ENCODE measurements around the gene P2RX3. TPM values are rescaled to one million over a fixed set of nuclear protein-coding genes. Genes with fewer than 3 reads are reported as not detected.

The P2RX3 gene
- total RNA-seq, 3 donors from 2014 or later: not detected

DNA sequence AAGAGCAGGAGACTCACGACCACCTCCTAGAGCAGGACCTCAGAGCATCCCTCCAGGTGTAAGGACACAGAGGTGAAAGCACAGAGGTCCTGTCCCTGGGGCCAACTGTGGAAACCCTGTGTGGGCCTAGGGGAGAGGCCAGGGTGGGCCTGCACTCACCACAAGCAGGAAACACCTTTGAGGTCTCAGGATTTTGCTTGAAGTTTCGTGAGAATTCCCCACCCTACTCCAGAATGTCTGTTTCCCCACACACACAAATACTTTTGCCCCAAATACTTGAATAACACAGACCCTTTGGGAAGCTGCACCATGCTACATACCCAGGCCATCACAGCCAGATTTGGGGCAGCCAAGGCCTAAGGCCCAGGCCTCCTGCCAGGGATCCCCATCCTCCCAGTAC is 70.6 kb downstream of the P2RX3 start:
- H3K4me3 Mint-ChIP-seq: no peak overlapping the region
- peaks cover 47% of the 10 kb centered on the region for H3K4me1 Mint-ChIP-seq (ENCODE audit: low read depth)

DNA sequence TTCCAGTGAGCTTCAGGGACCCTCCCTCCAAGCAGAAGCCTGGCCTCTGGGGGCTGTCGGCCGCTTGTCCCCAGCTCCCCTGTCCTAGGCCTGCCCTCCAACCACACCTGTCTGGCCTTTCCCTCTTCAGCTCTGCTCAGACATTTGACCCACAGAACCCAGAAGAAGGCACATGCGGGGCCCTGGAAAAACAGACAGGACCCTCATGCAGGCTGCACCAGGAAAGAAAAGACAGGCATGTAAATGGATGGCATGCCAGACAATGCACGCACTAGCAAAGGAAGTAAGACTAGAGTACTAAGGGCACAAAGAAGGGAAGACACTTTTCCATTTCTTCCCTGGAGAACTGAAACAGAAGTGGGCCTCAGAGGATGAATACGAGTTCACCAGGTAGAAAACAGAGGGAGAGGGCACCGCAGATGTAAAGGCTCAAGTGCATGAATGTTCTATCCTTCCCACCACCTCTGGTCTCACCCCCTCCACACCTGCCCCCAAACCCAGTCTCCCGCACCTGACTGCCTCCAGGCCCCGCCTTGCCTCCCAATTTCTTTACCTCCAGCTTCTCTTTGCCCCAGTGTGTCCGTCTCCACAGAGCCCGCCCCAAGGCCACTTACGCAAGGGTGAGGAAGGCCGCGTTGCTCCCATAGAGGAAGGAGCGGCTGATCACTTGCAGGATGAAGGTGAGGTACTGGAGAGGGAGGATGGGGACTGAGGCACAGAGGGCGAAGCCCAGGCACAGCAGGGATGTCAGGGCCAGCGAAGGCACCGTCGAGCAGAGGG is 71.4 kb downstream of the P2RX3 start:
- H3K27me3 Mint-ChIP-seq (ENCODE audit: low read depth): no peaks in the 10 kb centered on the region
- no peaks in the 10 kb centered on the region for H3K9me3 Mint-ChIP-seq
- peaks cover 67% of the 10 kb centered on the region for H3K36me3 Mint-ChIP-seq (ENCODE audit: insufficient read depth)
- H3K4me1 Mint-ChIP-seq (ENCODE audit: low read depth): peaks cover 47% of the 10 kb centered on the region
- DNase-seq (no peak), ATAC-seq (no peak)
- no peak overlapping the region for H3K4me3 Mint-ChIP-seq

More for the DNA sequence above, 70.6 kb downstream of the P2RX3 start:
- no peak for DNase-seq
- H3K9me3 Mint-ChIP-seq: no peaks in the 10 kb centered on the region
- H3K27me3 Mint-ChIP-seq (ENCODE audit: low read depth): no peaks in the 10 kb centered on the region
- ATAC-seq: no peak
- H3K36me3 Mint-ChIP-seq (ENCODE audit: insufficient read depth): peaks cover 63% of the 10 kb centered on the region

DNA sequence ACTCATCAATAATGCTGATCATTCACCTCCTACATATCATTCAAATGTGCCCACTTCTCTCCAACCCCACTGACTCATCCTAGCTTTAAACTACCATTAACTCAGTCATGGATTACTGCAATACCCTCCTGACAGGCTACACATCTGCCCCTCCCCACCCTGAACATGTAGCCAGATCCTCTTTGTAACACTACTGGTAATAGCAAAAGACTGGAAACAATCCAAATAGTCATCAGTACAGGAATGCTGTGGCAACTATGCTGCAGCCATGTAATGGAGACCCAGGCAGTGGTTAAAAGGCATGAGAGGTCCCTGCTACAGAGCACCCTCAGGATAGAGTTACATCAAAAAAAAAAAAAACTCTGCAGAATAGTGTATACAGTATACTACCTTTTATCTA is 72.1 kb downstream of the P2RX3 start:
- H3K4me1 Mint-ChIP-seq (ENCODE audit: low read depth): peaks cover 45% of the 10 kb centered on the region
- H3K36me3 Mint-ChIP-seq (ENCODE audit: insufficient read depth): peaks cover 71% of the 10 kb centered on the region
- no peak overlapping the region for H3K4me3 Mint-ChIP-seq
- DNase-seq (no peak), ATAC-seq (no peak)
- no peaks in the 10 kb centered on the region for H3K27me3 Mint-ChIP-seq (ENCODE audit: low read depth)
- H3K9me3 Mint-ChIP-seq: no peaks in the 10 kb centered on the region

DNA sequence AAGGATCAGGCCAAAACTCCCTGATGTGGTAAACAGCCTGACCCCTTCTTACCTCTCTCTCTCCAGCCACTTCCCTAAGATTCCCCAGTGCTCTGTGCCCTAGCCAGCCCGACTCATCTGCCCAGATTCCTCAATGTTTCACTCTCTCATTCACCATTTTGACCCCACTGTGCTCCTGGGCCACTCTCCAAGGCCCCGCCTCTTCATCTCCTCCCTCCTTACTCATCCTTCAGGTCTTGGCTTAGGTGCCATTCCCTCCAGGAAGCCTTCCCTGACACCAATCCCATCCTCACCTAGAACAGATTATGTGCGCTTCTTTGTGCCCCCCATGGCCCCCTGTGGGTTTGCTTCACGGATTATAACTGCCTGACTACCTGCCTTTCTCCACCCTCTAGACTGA is 75.5 kb downstream of the P2RX3 start:
- DNase-seq (no peak), ATAC-seq (no peak)
- Mint-ChIP-seq H3K9me3 (no peaks in the 10 kb centered on the region), H3K36me3 (ENCODE audit: insufficient read depth) (peaks cover 70% of the 10 kb centered on the region), H3K4me3 (no peak overlapping the region), H3K27me3 (ENCODE audit: low read depth) (no peaks in the 10 kb centered on the region), H3K4me1 (ENCODE audit: low read depth) (peaks cover 21% of the 10 kb centered on the region)

DNA sequence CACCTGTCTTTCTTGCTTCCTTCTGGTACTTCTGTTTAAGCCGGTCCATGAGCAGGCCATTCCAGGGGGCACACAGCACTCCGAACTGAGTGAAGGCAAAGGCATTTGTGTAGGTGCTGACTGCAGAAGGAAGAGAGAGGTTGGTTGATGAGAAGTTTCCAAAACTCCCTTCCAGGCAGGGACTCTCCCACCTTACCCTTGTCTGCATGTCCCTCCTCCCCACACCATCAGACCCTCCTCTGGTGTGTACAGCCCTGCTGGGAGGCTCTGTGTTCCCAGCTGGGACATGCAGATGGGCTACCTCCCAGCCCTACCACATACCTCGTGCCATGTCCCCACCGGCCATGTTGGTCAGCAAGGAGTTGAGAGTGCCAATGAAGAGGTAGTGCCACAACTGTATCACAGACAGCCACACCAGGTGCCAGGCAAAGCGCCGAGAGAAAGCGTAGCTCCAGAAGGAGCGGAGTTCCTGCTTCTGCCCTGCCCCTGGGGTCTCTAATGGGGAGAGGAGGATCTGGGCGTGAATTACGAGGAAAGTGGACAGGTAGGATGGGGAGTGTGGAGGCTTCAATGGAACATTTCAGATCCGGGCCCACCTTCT is 76.6 kb downstream of the P2RX3 start:
- ATAC-seq: no peak
- Mint-ChIP-seq H3K4me3 (no peak overlapping the region), H3K4me1 (ENCODE audit: low read depth) (peaks cover 21% of the 10 kb centered on the region), H3K27me3 (ENCODE audit: low read depth) (no peaks in the 10 kb centered on the region), H3K36me3 (ENCODE audit: insufficient read depth) (peaks cover 70% of the 10 kb centered on the region), H3K9me3 (no peaks in the 10 kb centered on the region)
- DNase-seq: no peak

DNA sequence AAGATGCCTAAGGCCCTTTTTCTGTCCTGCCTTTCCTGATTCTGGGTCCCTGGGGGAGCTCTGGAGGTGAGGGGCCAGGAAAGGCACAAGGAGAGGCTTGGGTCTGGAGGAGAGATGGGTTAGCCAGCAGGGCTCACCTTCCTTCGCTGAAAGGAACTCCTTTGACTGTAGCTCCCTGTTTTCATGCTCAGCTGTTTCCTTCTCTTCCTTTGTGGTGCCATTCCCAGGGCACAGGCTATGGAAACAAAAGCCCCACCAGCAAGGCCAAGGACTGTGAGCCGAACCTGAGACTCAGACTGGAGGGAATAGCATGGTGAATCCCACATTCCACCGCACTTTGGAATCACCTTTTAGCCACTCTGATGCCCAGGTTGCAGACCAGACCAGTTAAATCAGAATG is 78.3 kb downstream of the P2RX3 start:
- H3K36me3 Mint-ChIP-seq (ENCODE audit: insufficient read depth): peaks cover 73% of the 10 kb centered on the region
- peaks cover 17% of the 10 kb centered on the region for H3K4me1 Mint-ChIP-seq (ENCODE audit: low read depth)
- no peaks in the 10 kb centered on the region for H3K9me3 Mint-ChIP-seq
- no peaks in the 10 kb centered on the region for H3K27me3 Mint-ChIP-seq (ENCODE audit: low read depth)
- no peak for ATAC-seq
- DNase-seq: no peak
- H3K4me3 Mint-ChIP-seq: no peak overlapping the region

DNA sequence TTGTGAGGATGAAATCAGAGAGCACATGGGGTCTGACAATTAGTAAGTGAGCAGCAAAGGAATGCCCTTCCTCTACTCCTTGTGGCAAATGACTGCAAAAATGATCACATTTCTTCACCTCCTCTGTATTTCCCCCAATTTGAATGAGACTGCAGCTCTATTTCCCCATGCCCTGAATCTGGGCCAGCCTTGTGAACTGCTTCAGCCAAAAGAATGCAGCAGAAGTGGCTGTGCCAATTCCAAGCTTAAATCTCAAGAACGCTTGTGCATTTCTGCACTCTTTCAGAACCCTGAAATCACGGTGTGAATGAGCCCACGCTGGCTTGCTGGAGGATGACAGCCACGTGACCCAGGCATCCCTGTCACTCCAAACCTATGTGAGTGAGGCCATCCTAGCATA is 78.9 kb downstream of the P2RX3 start:
- no peak for ATAC-seq
- H3K9me3 Mint-ChIP-seq: no peaks in the 10 kb centered on the region
- no peak for DNase-seq
- H3K4me1 Mint-ChIP-seq (ENCODE audit: low read depth): peaks cover 23% of the 10 kb centered on the region
- H3K4me3 Mint-ChIP-seq: no peak overlapping the region
- H3K27me3 Mint-ChIP-seq (ENCODE audit: low read depth): no peaks in the 10 kb centered on the region
- peaks cover 75% of the 10 kb centered on the region for H3K36me3 Mint-ChIP-seq (ENCODE audit: insufficient read depth)

DNA sequence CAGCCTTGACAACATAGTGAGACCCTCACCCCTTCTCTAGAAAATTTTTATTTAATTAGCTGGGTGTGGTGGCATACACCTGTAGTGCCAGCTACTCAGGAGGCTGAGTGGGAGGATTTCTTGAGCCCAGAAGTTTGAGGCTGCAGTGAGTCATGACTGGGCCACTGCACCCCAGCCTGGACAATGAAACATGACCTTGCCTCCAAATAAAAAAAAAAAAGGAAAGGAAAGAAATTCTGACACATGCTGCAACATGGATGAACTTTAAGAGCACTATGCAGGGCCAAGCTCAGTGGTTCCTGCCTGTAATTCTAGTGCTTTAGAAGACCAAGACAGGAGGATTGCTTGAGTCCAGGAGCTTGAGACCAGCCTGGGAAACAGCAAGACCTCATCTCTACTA is 80.0 kb downstream of the P2RX3 start:
- H3K4me1 Mint-ChIP-seq (ENCODE audit: low read depth): peaks cover 33% of the 10 kb centered on the region
- no peaks in the 10 kb centered on the region for H3K27me3 Mint-ChIP-seq (ENCODE audit: low read depth)
- ATAC-seq (no peak), DNase-seq (no peak)
- H3K36me3 Mint-ChIP-seq (ENCODE audit: insufficient read depth): peaks cover 81% of the 10 kb centered on the region
- no peak overlapping the region for H3K4me3 Mint-ChIP-seq
- no peaks in the 10 kb centered on the region for H3K9me3 Mint-ChIP-seq

DNA sequence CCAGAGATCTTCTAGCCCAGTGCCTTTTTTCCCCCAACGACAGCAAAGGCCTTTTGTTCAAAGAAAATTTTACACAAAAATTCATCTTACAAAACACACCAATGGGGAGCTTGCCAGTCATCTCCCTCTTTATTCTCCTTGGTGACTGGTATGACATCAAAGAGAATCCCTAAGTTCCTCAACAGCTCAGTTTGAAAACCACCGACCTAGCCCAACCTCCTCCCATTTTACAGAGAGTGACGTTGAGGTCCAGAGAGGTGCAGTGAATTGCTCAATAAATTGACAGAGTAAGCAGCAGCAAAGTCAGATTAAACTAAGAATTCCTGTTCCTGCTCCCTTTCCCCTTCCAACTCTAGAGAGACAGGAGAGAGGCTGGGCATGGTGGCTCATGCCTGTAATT is 81.0 kb downstream of the P2RX3 start:
- H3K4me1 Mint-ChIP-seq (ENCODE audit: low read depth): peaks cover 31% of the 10 kb centered on the region
- no peak overlapping the region for H3K4me3 Mint-ChIP-seq
- no peak for DNase-seq

DNA sequence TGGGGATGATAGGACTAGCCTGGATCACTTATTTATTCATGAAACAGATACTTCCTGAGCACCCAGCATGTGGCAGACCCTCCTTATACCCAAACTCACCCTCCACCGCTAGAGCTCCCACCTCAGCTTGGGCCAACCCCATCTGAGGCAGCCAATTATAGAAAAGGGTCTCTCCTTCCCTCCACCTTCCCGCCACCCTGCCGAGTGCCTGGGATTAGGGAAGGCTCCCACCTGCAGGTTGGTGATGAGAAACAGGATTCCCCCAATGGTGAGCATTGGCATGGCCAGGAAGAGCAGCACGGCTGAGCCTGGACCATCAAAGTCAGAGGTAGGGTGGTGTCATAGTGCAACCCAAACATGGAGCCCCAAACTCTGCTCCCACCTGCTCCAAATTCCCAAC is 82.9 kb downstream of the P2RX3 start:
- H3K36me3 Mint-ChIP-seq (ENCODE audit: insufficient read depth): peaks cover 76% of the 10 kb centered on the region
- DNase-seq: no peak
- H3K9me3 Mint-ChIP-seq: no peaks in the 10 kb centered on the region
- no peak overlapping the region for H3K4me3 Mint-ChIP-seq
- H3K27me3 Mint-ChIP-seq (ENCODE audit: low read depth): no peaks in the 10 kb centered on the region
- peaks cover 38% of the 10 kb centered on the region for H3K4me1 Mint-ChIP-seq (ENCODE audit: low read depth)
- no peak for ATAC-seq

More for the DNA sequence above, 81.0 kb downstream of the P2RX3 start:
- Mint-ChIP-seq H3K27me3 (ENCODE audit: low read depth) (no peaks in the 10 kb centered on the region), H3K9me3 (no peaks in the 10 kb centered on the region), H3K36me3 (ENCODE audit: insufficient read depth) (peaks cover 77% of the 10 kb centered on the region)
- ATAC-seq: no peak

DNA sequence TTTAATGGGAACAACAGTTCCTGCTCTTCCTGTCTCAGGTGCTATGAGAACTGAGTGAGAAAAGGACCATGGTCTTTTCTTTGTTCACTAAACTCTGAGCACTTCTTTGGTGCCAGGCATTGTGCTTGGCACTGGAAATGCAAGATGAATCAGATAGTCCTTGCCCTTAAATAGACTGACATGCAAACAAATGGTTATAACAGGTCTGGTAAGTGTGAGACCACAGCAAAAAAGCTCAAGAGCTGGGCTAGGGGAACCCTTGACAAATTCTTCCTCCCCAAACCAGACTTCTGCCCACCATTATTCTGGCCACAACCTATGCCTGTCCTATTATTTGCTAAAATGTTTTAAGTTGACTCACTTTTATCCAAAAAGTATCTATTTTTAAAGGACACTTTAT is 83.7 kb downstream of the P2RX3 start:
- no peaks in the 10 kb centered on the region for H3K9me3 Mint-ChIP-seq
- H3K4me1 Mint-ChIP-seq (ENCODE audit: low read depth): peaks cover 44% of the 10 kb centered on the region
- H3K4me3 Mint-ChIP-seq: no peak overlapping the region
- ATAC-seq (no peak), DNase-seq (no peak)
- no peaks in the 10 kb centered on the region for H3K27me3 Mint-ChIP-seq (ENCODE audit: low read depth)
- H3K36me3 Mint-ChIP-seq (ENCODE audit: insufficient read depth): peaks cover 77% of the 10 kb centered on the region

Other genes starting within 250 kb of the P2RX3 start
- not detected for gene LRRC55, start 156.4 kb upstream of the P2RX3 start, total RNA-seq
- gene APLNR, start 101.1 kb upstream of the P2RX3 start, total RNA-seq: not detected
- 10 to 100 TPM; 27.2 to 34.3 (median 30.7) TPM for gene TNKS1BP1, start 13.4 kb upstream of the P2RX3 start, total RNA-seq
- 100 to 1,000 TPM; 287 to 317 (median 302) TPM for gene SSRP1, start 2.5 kb upstream of the P2RX3 start, total RNA-seq
- not detected for gene PRG3, start 42.8 kb downstream of the P2RX3 start, total RNA-seq
- gene PRG2, start 52.3 kb downstream of the P2RX3 start, total RNA-seq: 1 to 10 TPM; 1.8 to 2.7 (median 2.5) TPM
- 100 to 1,000 TPM; 508 to 551 (median 529) TPM for gene SLC43A3, start 88.8 kb downstream of the P2RX3 start, total RNA-seq
- gene RTN4RL2, start 122.2 kb downstream of the P2RX3 start, total RNA-seq: under 1 TPM; 0.16 to 0.33 (median 0.27) TPM
- gene SLC43A1, start 177.3 kb downstream of the P2RX3 start, total RNA-seq: 10 to 100 TPM; 15.5 to 20.3 (median 18.3) TPM
- gene TIMM10, start 192.4 kb downstream of the P2RX3 start, total RNA-seq: 100 to 1,000 TPM; 152 to 189 (median 154) TPM
- not detected for gene SMTNL1, start 199.2 kb downstream of the P2RX3 start, total RNA-seq
- 100 to 1,000 TPM; 117 to 136 (median 122) TPM for gene UBE2L6, start 229.3 kb downstream of the P2RX3 start, total RNA-seq